ENCODE measurements around the gene LAMA3.

The LAMA3 gene

DNA sequence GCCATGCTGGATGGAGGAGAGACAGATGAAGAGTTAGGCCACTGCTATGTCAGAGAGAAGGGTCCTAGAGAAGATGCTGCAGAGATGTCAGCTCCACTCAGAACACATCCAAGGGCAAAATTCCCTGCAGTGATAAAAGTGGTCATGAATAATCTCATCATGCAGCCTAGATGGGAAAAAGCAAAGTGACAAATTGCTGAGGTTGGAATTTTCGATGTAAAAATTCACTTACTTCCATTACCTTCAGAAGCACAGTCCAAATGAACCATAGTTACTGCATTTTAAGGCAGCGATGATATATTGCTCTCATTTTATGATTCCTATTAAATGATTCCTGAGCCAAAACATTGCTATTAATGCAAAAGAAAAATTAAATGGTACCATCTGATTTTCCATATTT, 43.0 kb upstream of the LAMA3 start:
- TF ChIP-seq, protein P1, sequence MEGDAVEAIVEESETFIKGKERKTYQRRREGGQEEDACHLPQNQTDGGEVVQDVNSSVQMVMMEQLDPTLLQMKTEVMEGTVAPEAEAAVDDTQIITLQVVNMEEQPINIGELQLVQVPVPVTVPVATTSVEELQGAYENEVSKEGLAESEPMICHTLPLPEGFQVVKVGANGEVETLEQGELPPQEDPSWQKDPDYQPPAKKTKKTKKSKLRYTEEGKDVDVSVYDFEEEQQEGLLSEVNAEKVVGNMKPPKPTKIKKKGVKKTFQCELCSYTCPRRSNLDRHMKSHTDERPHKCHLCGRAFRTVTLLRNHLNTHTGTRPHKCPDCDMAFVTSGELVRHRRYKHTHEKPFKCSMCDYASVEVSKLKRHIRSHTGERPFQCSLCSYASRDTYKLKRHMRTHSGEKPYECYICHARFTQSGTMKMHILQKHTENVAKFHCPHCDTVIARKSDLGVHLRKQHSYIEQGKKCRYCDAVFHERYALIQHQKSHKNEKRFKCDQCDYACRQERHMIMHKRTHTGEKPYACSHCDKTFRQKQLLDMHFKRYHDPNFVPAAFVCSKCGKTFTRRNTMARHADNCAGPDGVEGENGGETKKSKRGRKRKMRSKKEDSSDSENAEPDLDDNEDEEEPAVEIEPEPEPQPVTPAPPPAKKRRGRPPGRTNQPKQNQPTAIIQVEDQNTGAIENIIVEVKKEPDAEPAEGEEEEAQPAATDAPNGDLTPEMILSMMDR (IDR thresholded peaks at IDR 0.05; ENCODE audit: low read depth, low read length, missing control alignments) = no peak
- no peak for DNase-seq (ENCODE audit: extremely low read depth, low read depth)
- H3K4me3 ChIP-seq (replicated peaks; ENCODE audit: low read depth, low read length) = no peak overlapping the region

DNA sequence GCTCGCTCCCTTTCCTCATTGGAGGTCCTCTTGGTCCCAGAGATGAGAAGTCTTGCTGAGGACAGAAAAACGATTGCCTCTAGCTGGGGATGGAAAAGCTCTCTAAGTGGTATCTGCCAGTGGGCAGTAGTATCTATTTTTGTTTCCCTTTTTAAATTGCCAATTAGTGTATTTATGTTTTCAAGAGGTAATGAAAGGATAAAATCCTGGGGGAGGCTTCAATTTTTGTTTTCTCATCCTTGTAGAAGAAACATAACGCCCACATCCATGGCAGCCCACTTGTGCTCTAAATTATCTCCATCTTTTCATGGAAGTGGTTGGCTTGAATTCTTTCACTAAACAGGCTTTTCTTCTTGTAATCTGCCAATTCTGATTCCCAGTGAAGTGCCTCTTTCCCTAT, 40.8 kb upstream of the LAMA3 start:
- TF ChIP-seq, protein P1 (IDR thresholded peaks at IDR 0.05; ENCODE audit: low read depth, low read length, missing control alignments) = no peak
- no peak for DNase-seq (ENCODE audit: extremely low read depth, low read depth)
- H3K4me3 ChIP-seq (replicated peaks; ENCODE audit: low read depth, low read length) = no peak overlapping the region

DNA sequence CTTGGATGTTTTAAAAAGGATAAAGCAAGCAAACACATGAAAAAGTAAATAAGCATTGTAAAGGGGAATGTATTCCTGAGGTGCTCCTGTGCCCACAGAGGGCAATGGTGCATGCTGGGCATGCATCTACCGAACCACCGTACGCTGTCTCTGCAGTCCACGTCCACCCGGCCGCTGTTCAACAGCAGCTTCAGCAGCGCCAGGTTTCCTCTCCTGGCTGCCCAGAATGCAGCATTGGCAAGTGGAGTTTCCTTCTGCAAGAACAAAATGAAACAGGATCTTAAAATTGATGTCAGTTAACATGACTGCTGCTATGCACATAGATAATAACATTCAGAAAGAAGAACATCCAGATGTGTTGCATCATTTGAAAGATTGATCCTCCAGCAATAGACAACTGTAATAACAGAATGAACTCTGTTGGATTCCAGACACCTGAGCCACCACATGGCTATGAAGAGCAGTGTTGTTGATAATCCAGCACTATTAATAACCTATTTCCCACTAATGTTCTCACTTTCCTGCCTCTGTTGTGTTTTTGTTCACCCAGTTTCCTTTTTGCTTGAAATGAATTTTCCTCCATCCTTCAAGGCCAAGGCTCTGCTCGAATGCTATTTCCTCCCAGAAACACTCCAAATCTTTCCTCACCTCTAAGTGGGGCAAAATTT, 40.2 kb upstream of the LAMA3 start:
- no peak overlapping the region for H3K4me3 ChIP-seq (replicated peaks; ENCODE audit: low read depth, low read length)
- DNase-seq (ENCODE audit: extremely low read depth, low read depth) = no peak
- TF ChIP-seq, protein P1 (IDR thresholded peaks at IDR 0.05; ENCODE audit: low read depth, low read length, missing control alignments) = no peak

DNA sequence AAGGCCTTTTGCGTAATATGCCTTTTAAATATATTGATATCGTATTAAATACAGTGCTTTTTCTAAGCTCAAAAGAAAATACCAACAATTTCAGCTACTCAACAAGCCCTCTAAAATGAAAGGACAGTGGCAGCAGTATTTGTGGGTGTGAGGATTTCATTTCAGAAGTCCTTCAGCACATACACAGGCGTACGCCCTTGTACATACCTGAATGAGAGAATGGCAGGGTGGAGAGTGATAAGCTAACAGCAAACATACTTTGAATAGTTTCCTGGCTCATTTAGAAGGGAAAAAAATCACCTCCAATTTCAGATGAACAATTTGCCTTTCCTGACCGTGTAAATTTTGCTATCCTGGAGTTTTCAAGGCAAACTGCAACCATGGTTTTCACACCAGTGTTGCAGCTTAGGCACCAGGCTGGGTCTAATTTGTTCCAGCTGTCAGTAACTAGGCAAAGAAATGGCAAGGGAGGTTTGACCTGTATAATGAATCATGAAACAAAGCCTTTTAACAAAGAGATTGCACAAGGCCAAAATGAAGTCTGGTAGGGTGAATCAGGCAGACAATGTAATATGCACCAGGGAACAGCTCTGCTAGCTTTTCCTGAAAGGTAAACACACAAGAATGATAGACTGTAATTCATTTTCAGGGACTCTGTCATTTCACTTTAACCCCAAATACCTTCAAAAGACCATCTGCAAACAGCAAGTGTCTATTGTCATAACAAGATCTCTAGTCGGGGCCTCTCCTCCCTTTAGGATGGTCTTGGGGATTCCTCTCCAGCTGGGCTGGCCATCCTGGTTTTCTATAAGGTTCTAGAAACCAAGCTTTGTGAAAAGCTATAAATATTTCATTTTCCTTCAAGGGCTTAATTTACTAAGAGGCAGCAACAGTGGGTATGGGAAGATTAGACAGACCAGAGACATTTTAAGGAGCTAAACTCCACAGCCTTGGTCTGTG, 38.0 kb upstream of the LAMA3 start:
- TF ChIP-seq, protein P1 (IDR thresholded peaks at IDR 0.05; ENCODE audit: low read depth, low read length, missing control alignments) = no peak
- H3K4me3 ChIP-seq (replicated peaks; ENCODE audit: low read depth, low read length) = no peak overlapping the region
- DNase-seq (ENCODE audit: extremely low read depth, low read depth) = peak; percentile 84

DNA sequence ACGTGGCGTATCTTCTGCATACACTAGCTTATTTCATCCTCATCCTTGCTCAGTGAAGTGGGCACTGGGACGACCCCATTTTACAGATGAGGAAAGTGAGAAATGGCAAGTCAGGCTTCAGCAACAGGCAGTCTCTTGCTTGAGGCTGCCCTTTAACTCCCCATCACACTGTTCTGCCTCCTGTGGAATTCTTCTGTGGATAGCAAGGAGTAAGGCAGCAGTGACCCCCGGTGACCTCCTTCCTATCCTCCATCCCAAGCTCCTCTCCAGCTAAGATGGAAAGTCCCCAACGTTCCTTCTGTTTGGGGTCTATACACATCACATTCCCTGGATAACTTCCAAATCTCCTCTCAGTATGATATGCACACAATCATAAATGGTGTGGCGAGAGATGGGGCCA, 37.0 kb upstream of the LAMA3 start:
- TF ChIP-seq, protein P1 (IDR thresholded peaks at IDR 0.05; ENCODE audit: low read depth, low read length, missing control alignments) = no peak

DNA sequence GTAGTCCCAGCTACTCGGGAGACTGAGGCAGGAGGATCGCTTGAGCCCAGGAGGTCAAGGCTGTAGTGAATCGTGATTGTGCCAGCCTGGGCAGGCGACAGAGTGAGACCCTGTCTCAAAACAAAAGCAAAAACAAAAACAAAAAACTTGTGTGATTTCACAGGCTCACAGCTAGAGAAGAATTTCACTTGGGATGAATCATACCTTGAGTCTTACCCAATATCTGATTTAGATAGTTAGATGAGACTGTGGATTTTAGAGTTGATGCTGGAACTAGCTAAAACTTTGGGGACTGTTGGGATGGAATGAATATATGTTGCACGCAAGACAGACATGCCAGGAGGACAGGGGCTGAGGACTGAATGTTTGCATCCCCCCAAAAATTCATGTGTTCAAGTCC, 31.0 kb upstream of the LAMA3 start:
- TF ChIP-seq, protein P1 (IDR thresholded peaks at IDR 0.05; ENCODE audit: low read depth, low read length, missing control alignments) = no peak
- no peak overlapping the region for H3K4me3 ChIP-seq (replicated peaks; ENCODE audit: low read depth, low read length)
- DNase-seq (ENCODE audit: extremely low read depth, low read depth) = no peak

More for the DNA sequence above, 37.0 kb upstream of the LAMA3 start:
- DNase-seq (ENCODE audit: extremely low read depth, low read depth) = no peak
- H3K4me3 ChIP-seq (replicated peaks; ENCODE audit: low read depth, low read length) = no peak overlapping the region
